Activated CD4-positive, CD25-positive, alpha-beta regulatory T cell treated with anti-CD3 and anti-CD28 coated beads, Interleukin-2, amount 50 U/mL, for 24 hours (primary cell): Measurements from ENCODE around the gene BAZ1B.
"Not testable (repeated sequence)": the region's sequence is repeated elsewhere in the genome, so short reads cannot be mapped to it uniquely, and the experiment has no call there.

Experiments used
- ATAC-seq, 2 donors: fragments of 150-1000 bp; cut with Tn5 transposase; one replicate each; pipeline ENCODE4 v1.10.0; 2021; ENCODE audit warnings: mild to moderate bottlenecking in 1 of 2, moderate library complexity in 1 of 2

Gene BAZ1B

DNA sequence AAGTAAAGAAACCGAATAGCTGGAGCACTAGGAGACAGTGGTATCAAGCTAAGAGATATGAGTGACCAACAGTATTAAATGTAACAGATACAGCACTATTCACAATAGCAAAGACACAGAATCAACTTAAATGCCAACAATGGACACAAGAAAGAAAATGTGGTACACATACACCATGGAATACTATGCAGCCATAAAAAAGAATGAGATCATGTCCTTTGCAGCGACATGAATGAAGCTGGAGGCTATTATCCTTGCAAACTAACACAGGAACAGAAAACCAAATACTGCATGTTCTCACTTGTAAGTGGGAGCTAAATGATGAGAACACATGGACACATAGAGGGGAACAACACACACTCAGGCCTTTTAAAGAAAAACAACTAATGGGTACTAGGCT lies 26.6 kb downstream of the BAZ1B start:
- ATAC-seq = not testable (repeated sequence)

DNA sequence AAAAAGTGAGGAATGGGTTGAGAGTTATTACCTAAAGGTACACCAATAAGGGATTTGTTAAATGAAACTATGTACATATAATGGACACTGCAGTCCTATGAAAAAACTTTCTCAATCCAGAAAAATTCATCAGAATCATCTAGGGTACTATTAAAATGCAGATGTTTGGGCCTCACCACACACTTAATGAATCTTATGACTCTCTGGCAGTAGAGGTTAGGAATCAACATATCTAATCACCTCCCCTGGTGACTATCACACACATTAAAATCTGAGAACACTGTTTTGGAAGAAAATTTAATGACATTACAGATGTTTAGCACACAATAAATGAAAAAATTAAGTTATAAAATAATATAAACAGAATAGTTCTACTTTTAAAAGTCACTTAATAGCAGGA lies 32.1 kb downstream of the BAZ1B start:
- ATAC-seq = no peak

DNA sequence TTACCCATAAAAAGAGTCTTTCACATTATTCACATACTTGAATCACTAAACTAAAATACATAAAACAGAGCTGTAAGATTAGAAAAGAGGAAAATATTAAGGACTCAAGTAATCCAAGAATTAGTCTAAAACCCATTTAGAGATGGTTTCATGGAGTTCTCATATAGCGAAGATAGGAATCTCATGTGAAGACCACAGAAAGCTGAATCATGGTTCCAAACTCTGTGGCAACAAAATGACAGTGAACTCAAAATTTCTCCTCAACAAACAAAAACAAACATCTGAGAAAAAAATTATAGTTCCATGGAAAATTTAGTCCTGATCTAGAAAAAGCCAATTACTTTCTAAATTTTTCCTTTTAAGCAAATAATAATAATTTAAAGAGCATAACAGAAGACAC lies 34.6 kb downstream of the BAZ1B start:
- no peak for ATAC-seq

DNA sequence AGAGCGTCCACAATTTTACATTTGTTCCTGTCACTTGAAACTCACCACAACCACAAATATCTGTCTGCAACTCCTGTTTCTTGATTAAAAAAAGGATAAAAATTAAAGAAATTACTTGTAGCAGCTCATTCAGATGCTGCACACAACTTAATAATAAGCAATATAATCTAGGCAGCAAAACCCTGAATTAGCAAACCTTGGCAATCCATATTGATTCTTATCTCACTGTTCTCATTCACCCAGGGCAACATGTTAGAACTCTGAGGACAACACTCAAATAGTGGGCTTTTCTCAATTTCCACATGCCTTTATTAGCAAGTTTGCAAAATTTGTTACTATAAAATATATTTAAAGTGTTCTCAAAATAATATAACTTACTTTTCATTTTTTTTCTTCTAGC lies 38.9 kb downstream of the BAZ1B start:
- ATAC-seq = no peak

DNA sequence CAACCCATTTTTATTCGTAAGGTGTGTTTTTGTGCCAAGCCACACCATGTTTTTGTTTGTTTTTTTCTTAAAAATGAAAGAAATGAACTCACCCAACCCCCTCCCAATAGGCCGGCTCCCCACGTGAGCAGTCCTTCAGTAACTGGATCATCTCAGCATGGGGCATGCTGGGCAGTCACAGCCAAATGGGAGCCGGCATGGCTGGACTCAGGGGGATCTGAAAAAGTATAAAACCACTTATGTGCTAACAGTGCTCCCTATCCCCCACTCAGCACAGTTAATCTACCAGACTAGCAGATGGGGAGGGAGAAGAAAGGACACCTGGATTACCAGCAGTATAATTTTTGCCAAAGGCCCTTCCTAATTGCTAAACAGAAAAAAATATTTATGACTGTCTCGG lies 39.3 kb downstream of the BAZ1B start:
- no peak for ATAC-seq

DNA sequence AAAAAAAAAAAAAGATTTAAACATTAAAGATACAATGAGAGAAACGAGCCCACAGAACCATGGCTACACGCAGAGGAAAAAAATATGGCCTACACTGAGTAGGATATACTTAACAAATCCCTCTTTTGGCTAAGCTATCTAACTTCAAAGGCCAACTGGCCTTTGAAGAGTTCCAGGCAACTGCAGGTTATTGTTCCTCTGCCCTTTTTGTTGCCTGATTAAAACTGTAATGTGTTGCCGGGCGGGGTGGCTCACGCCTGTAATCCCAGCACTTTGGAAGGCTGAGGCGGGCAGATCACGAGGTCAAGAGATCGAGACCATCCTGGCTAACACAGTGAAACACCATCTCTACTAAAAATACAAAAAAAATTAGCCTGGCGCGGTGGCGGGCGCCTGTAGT lies 40.6 kb downstream of the BAZ1B start:
- not testable (repeated sequence) for ATAC-seq

DNA sequence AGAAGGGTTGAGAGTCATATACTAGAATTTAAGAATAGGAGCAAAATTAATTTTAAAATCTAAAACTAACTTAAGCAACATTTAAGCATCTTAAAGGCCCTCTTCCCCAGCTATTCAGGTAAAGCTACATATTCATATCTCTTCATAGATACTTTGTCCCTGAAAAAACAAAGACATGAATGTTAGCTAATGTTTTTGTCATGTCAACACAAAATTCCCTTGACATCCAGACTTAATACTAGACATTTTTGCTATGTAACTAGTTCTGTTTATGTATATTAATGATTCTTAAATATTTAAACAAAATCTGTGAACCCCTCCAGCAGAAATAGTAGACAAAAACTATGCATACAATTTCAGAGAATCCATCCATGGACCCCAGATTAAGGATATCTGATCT lies 43.5 kb downstream of the BAZ1B start:
- ATAC-seq = no peak

DNA sequence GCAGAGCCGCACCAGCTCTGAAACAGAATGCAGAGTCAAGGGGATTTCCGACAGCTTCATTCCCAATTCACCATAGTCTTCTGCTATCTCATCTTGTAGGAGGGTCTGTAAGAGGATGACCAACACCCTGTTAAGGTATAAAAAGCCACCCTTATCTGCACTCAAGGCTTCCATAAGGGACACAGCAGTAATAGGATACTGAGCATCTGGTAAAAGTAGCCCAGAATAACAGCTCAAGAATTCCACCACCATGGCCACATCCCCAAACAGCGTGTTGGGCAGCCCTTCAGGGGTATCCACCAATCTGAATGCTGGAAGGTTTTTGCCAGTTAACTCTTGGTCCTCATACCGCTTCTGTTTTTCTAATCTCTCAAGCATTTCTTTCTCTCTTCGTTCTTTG lies 44.7 kb downstream of the BAZ1B start:
- no peak for ATAC-seq

DNA sequence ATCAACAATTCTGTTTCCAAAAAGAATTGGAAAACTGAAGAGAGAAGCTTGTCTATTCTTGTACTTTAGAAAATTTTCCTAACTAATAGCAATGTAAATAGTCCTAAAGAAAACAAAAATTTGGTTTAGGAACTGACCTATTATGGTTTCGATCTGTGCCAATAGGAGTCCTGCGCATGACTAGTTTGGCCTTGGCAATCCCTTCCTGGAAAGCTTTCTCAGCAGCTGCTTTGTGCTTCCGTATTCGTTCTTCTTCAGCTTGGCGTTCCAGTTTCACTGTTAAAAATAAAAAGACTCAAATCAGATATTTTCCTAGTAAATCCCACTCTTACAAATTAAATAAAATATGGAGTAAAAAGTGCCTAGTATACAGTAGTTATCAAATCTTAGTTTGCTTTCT lies 51.9 kb downstream of the BAZ1B start:
- no peak for ATAC-seq

DNA sequence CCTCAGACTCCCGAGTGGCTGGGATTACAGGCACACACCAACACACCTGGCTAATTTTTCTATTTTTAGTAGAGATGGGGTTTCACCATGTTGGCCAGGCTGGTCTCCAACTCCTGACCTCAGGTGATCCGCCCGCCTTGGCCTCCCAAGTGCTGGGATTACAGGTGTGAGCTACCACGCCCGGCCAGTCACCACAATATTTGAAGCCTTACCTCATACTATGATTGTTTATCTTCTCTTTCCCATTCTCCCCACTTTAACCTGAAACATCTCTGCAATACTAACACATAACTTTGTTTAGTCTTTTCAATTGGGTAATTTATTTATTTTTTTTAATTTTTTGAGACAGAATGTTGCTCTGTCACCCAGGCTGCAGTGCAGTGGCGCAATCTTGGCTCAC lies 55.0 kb downstream of the BAZ1B start:
- ATAC-seq = not testable (repeated sequence)

DNA sequence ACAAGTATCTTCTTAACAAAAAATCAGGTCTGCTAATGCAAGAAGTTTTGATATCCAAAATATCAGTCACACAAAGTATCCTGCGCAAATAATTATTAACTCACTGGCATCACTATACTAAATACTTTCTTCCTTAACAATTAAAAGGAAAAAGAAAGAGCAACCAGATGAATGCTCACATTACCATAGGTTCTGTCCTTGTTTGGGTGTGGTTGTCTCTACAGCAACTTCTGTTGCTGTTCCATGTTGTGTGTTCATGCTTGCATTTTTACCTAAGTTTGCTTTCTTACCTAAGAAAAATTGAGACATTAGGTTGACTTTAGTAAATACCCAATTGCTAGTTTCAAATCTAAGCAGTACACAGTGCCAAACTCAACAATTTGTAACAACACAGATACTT lies 56.0 kb downstream of the BAZ1B start:
- no peak for ATAC-seq

DNA sequence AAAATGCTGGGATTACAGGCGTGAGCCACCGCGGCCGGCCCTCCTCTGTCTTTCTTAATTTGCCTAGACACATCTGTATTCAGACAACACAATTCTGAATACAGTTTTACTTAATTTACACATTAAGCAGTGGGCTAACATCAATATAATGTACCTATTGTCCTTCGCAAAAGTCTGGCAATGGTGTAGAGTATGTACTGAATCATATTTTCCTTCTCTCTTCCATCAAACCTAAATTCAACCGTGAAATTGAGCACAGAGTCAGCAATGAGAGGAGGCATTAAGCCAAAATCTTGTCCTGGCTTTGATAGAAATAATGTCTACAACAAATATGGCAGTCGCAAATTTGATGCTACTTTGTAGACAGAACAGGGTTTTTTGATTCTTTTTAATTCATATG lies 58.1 kb downstream of the BAZ1B start:
- ATAC-seq = no peak

DNA sequence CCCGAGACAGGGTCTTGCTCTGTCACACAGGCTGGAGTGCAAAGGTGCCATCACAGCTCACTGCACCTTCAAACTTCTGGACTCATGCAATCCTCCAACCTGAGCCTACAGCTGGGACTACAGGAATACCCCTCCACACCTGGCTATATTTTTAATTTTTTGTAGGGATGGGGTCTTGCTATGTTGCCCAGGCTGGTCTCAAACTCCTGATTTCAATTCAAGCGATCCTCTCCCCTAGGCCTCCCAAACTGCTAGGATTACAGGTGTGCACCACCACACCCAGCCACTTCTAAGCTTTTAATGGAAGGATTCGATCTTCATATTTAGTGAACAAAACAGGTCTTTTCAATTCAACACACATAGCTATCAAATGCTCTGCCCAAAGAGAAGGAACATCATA lies 58.8 kb downstream of the BAZ1B start:
- no peak for ATAC-seq

DNA sequence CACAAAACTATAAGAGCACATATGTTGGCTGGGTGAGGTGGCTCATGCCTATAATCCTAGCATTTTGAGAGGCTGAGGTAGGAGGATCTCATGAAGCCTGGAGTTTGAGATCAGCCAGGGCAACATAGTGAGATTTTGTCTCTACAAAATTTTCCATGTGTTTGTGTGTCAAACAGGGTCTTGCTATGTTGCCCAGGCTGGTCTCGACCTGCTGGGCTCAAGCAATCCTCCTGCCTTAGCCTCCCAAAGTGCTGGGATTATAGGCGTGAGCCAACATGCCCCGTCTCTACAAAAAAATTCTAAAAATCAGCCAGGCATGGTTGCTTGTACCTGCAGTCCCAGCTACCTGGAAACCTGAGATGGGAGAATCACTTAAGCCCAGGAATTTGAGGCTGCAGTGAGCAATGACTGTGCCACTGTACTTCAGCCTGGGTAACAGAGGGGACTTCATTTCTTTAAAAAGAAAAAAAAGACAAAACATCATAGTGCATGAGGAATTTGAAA lies 60.3 kb downstream of the BAZ1B start:
- ATAC-seq = no peak

DNA sequence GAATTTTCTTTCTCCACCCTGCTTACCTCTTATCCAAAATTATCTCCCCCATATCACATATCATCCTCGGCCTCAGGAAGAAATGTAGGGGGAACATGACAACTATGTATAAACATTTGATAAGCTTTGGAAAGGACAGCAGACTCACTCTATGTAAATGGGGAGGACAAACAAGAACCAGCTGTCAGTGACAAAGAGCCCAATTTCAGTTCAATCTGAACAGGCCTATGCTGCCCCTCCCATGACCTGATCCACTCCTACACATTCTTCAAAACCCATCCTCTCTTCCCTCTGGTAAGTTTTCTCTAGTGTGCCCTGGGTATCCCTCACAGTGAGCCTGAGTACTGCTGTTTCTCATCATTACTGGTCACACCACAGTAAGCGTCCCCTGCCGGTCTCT lies 67.7 kb downstream of the BAZ1B start:
- no peak for ATAC-seq

DNA sequence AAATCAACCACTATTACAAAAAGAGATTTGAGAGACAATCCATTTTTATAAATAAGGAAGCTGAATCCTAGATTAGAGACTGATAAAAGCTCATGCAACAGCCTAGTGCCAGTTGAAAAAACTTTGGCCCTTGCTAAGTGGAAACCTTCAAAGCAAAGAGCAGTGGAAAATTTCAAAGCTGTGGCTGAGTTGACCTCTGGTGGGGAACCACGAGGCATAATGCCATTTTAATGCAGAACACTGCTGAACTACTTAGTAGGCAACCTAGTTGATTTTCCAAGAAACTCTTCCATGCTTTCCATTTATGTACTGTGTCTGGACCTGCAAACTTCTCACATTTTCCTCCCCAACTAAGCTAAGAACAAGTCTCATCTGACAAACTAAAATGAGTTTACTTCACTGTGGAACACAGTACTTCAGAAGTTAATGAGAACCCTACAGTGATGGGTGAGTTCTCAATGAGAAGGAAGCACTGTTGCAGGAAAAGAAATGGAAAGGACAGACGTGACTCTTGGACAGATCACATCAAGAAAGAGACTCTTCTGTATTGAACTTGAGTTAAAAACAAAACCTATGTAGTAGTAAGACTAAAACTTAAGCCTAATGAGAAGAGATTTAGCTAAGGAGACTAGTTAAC lies 69.0 kb downstream of the BAZ1B start:
- no peak for ATAC-seq

DNA sequence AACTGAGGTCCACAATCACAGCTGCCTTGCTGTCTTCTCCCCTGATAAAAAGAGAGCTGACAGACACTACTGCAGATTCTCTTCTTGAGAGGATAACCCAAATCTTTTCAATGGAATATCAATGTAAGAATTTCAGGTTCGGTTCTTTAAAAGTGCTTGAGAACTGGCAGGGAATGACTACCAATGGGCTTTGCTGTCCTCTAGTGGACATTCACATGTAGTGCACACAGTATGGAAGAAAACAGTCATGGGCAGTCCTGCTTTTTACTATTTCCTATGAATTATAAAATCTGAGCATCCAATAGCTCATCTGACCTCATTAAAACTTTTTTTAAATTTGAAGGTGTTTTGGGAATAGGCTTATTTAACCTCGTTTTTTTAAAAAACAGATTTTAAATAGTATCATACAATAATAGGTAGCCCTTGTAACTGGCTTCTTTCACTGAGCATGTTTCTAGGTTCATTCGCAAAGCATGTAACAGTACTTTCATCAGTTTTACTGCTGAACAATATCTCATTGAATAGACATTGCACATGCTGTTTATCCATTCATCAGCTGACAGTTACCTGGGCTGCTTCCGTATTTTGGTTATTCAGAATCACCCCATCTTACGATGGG lies 70.2 kb downstream of the BAZ1B start:
- ATAC-seq = peak; percentile 51 to 65

DNA sequence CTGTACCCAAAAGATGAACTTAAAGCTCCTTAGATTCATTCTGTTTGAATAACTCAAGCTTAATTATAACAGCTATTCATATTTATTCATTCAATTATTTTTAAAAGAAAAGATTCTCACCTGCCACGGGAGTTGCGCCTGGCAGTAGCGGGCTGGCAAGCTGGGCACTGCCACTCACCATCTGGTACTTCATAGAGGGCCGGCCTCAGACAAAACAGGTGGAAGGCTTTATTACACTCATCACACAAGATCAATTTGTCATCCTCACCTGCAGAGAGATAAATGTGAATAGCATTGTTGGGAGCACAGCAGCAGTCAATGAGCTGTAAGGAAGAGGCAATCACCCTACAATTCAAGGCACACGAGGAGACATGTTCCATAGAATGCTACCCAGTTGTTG lies 72.7 kb downstream of the BAZ1B start:
- no peak for ATAC-seq

DNA sequence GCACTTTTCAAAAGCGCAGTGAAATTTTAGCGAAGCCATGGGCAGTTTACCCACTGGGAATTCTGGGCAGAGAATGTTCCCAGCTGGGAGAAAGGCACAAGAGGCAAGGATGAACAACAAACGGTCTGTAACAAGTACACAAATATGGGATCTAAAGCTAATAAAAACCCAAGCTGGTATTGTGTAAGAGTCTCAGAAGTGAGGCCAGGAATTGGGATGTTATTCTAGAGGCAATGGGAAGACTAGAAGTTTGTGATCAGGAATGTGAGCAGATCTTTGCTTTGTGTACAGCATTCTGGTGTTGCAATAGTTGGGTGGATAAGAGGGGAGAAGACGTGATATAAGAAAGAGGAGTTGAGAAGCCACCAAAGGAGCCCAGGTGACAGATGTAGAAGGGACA lies 73.5 kb downstream of the BAZ1B start:
- ATAC-seq = no peak

DNA sequence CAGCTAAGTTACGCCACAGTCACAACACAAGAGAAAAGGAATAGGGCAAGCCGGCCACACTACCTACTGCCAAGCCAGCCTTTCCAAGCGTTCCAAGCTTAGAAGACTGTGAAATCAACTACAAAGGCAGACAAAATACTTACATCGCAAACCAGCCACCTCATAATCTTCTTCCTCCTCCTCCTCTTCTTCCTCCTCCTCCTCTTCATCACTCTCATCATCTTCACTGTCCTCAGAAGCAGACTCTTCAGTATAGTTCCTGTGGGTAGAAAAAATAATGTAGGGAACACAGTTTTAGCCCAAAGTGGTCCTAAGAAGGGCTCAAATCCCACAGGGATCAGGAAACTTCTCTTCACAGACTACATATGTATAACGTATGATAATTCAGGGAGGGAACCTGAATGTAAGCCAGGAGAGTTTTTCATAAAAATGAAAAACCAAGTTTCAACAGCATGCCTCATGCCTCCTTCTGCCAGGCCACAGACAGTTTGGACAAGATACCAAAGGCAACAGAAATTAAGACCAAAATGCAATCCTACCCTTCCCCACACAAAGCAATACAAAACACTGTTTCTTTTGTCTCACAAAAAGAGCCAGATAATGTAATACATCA lies 74.9 kb downstream of the BAZ1B start:
- no peak for ATAC-seq

DNA sequence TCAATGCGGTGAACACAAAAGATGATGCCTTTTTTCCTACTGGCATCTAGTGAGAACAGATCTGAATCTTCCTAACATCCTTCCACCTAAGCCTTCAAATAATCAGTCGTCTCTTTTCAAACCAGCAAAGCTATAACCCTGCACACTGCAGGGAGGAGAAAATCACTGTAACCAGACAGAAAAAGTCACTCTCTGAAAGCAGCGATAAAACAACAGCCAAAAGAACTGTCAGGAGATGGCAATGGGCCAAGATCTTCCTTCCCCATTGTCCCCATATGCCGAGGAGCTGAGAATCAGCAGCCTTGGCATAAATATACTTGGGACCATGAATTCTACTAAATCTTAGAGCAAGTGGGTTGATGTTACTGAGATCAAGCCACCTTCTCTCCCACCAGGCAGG lies 75.4 kb downstream of the BAZ1B start:
- no peak for ATAC-seq

DNA sequence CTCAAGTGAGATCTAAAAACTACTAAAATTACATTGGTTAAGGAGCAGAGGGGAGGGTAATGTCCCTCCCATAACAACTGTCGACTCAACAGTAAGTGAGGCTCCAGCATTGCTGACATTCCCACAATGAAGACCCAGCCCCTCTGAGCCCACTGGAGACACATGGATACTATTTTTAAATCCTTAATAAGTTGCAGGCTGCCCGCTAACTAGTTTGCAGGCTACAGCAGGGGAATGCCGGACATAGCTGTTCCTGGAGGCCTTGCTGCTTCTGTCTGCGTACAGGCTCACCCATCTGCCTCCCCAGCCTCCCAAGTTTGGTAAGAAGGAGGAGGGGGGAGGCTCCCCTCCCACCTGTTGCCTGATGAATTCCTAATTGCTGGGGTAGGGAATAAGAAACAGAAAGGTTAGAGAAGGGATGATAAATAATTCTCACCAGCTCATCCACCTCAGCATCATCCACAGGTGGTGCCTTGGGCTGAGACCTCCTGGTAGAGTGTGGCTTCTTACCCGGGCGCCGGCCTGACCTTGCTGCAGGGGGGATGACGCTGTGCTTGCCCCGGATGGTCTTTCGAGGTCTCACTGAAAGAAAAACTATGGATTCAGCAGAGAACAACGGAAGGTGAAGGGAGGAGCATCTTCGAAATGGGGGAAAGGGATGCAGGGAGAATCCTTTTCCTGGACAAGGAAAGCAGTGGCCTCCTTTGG lies 78.4 kb downstream of the BAZ1B start:
- no peak for ATAC-seq

DNA sequence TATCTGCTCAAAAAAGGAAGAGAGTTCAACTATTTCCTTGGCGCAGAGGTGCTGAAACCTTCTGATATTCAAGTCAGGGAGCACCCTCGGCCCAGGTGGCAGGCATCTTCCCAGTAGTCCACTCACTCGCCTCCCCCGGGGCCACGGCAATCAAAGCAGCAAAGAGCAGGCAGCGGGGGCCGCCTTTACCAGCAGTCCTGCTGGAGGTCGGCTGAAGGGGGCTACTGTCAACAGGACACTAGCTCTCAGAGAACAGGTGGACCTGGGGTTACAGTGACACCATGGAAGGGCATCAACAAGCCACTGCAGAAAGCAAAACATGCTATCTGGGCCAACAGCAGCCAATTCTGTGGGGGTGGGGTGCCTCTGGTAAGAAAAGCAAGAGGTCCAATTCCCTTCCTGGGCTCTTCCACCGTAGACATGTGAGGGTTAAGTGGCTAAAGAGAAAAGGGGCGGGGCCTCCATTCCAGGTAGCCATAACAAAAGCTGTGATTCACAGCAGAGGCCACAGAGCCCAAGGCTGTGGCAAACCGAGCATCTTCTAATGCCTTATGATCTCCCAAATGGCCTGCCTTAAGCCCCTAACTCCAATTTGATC lies 79.1 kb downstream of the BAZ1B start:
- ATAC-seq = no peak
